ENCODE measurements around the gene ZCCHC7. TPM values are rescaled to one million over a fixed set of nuclear protein-coding genes. Genes with fewer than 3 reads are reported as not detected.
"Not testable (repeated sequence)": the region's sequence is repeated elsewhere in the genome, so short reads cannot be mapped to it uniquely, and the experiment has no call there.

ZCCHC7 gene
- total and polyA plus RNA-seq, 4 donors = 9.8 to 30.5 (median 18.8) TPM

- intact Hi-C loops (cut with DNase I) = no loop called here
These were observed 35.2 kb downstream of the ZCCHC7 start for GRCh38 chr9:37155601-37156000.

GRCh38 chr9:37156205-37156604 is 35.8 kb downstream of the ZCCHC7 start:
- 68 to 79% methylated on average over 6 of the region's 6 CpGs for WGBS, 2 donors
- Histone ChIP-seq H3K4me1 (ENCODE audit: control insufficient read depth in 1 of 2, insufficient read depth in 2 of 2, low read length in 2 of 2) (no peaks in the 10 kb centered on the region), H3K27ac (ENCODE audit: low read depth in 1 of 2, low read length in 2 of 2) (no peak overlapping the region), H3K36me3 (ENCODE audit: control insufficient read depth in 1 of 2, insufficient read depth in 2 of 2, low read length in 1 of 2) (no peaks in the 10 kb centered on the region), H3K9me3 (ENCODE audit: control insufficient read depth, low read length) (no peaks in the 10 kb centered on the region), H3K4me3 (ENCODE audit: low read length in 2 of 2) (no peak overlapping the region), H3K27me3 (ENCODE audit: control insufficient read depth in 1 of 2, insufficient read depth in 2 of 2, low read length in 1 of 2) (no peaks in the 10 kb centered on the region)
- ATAC-seq (ENCODE audit: low FRiP score) (no peak), DNase-seq (no peak)
- intact Hi-C loops (cut with DNase I) = no loop called here

More at GRCh38 chr9:37155601-37156000, 35.2 kb downstream of the ZCCHC7 start:
- H3K9me3 ChIP-seq (ENCODE audit: control insufficient read depth, low read length) = no peaks in the 10 kb centered on the region
- ATAC-seq (ENCODE audit: low FRiP score) (no peak), DNase-seq (no peak)
- no peaks in the 10 kb centered on the region for H3K36me3 ChIP-seq (ENCODE audit: control insufficient read depth in 1 of 2, insufficient read depth in 2 of 2, low read length in 1 of 2)
- no peaks in the 10 kb centered on the region for H3K4me1 ChIP-seq (ENCODE audit: control insufficient read depth in 1 of 2, insufficient read depth in 2 of 2, low read length in 2 of 2)
- WGBS, 2 donors = 96 to 97% methylated on average over 2 of the region's 2 CpGs
- H3K27ac ChIP-seq (ENCODE audit: low read depth in 1 of 2, low read length in 2 of 2) = no peak overlapping the region
- H3K27me3 ChIP-seq (ENCODE audit: control insufficient read depth in 1 of 2, insufficient read depth in 2 of 2, low read length in 1 of 2) = no peaks in the 10 kb centered on the region
- no peak overlapping the region for H3K4me3 ChIP-seq (ENCODE audit: low read length in 2 of 2)

GRCh38 chr9:37156781-37157356 is 36.5 kb downstream of the ZCCHC7 start:
- DNase-seq (no peak), ATAC-seq (ENCODE audit: low FRiP score) (no peak)
- Histone ChIP-seq H3K4me1 (ENCODE audit: control insufficient read depth in 1 of 2, insufficient read depth in 2 of 2, low read length in 2 of 2) (no peaks in the 10 kb centered on the region), H3K27me3 (ENCODE audit: control insufficient read depth in 1 of 2, insufficient read depth in 2 of 2, low read length in 1 of 2) (no peaks in the 10 kb centered on the region), H3K9me3 (ENCODE audit: control insufficient read depth, low read length) (no peaks in the 10 kb centered on the region), H3K36me3 (ENCODE audit: control insufficient read depth in 1 of 2, insufficient read depth in 2 of 2, low read length in 1 of 2) (no peaks in the 10 kb centered on the region), H3K27ac (ENCODE audit: low read depth in 1 of 2, low read length in 2 of 2) (no peak overlapping the region), H3K4me3 (ENCODE audit: low read length in 2 of 2) (no peak overlapping the region)
- intact Hi-C loops (cut with DNase I) = no loop called here
- WGBS, 2 donors = 89 to 95% methylated on average over 4 of the region's 4 CpGs

- no peaks in the 10 kb centered on the region for H3K36me3 ChIP-seq (ENCODE audit: control insufficient read depth in 1 of 2, insufficient read depth in 2 of 2, low read length in 1 of 2)
- H3K4me3 ChIP-seq (ENCODE audit: low read length in 2 of 2) = no peak overlapping the region
- H3K9me3 ChIP-seq (ENCODE audit: control insufficient read depth, low read length) = no peaks in the 10 kb centered on the region
- no peaks in the 10 kb centered on the region for H3K4me1 ChIP-seq (ENCODE audit: control insufficient read depth in 1 of 2, insufficient read depth in 2 of 2, low read length in 2 of 2)
- intact Hi-C loops (cut with DNase I) = no loop called here
- no peak for ATAC-seq (ENCODE audit: low FRiP score)
- H3K27ac ChIP-seq (ENCODE audit: low read depth in 1 of 2, low read length in 2 of 2) = no peak overlapping the region
- H3K27me3 ChIP-seq (ENCODE audit: control insufficient read depth in 1 of 2, insufficient read depth in 2 of 2, low read length in 1 of 2) = no peaks in the 10 kb centered on the region
- DNase-seq = no peak
- 88 to 91% methylated on average over 4 of the region's 4 CpGs for WGBS, 2 donors
These were observed 37.5 kb downstream of the ZCCHC7 start for GRCh38 chr9:37157726-37158377.

GRCh38 chr9:37163299-37163698 is 42.9 kb downstream of the ZCCHC7 start:
- no peak for DNase-seq
- no peak overlapping the region for H3K4me3 ChIP-seq (ENCODE audit: low read length in 2 of 2)
- no peaks in the 10 kb centered on the region for H3K9me3 ChIP-seq (ENCODE audit: control insufficient read depth, low read length)
- 95 to 99% methylated on average over 4 of the region's 4 CpGs for WGBS, 2 donors
- no peaks in the 10 kb centered on the region for H3K27me3 ChIP-seq (ENCODE audit: control insufficient read depth in 1 of 2, insufficient read depth in 2 of 2, low read length in 1 of 2)
- H3K36me3 ChIP-seq (ENCODE audit: control insufficient read depth in 1 of 2, insufficient read depth in 2 of 2, low read length in 1 of 2) = no peaks in the 10 kb centered on the region
- no peak for ATAC-seq (ENCODE audit: low FRiP score)
- no peaks in the 10 kb centered on the region for H3K4me1 ChIP-seq (ENCODE audit: control insufficient read depth in 1 of 2, insufficient read depth in 2 of 2, low read length in 2 of 2)
- intact Hi-C loops (cut with DNase I) = no loop called here
- no peak overlapping the region for H3K27ac ChIP-seq (ENCODE audit: low read depth in 1 of 2, low read length in 2 of 2)

- H3K36me3 ChIP-seq (ENCODE audit: control insufficient read depth in 1 of 2, insufficient read depth in 2 of 2, low read length in 1 of 2); H3K4me1 ChIP-seq (ENCODE audit: control insufficient read depth in 1 of 2, insufficient read depth in 2 of 2, low read length in 2 of 2); H3K27me3 ChIP-seq (ENCODE audit: control insufficient read depth in 1 of 2, insufficient read depth in 2 of 2, low read length in 1 of 2); H3K9me3 ChIP-seq (ENCODE audit: control insufficient read depth, low read length); H3K27ac ChIP-seq (ENCODE audit: low read depth in 1 of 2, low read length in 2 of 2); ATAC-seq (ENCODE audit: low FRiP score); H3K4me3 ChIP-seq (ENCODE audit: low read length in 2 of 2); DNase-seq; intact Hi-C loops (cut with DNase I): not testable (repeated sequence)
- WGBS, 2 donors = 96 to 97% methylated on average over 4 of the region's 4 CpGs
These were observed 44.0 kb downstream of the ZCCHC7 start for GRCh38 chr9:37164335-37164734.

GRCh38 chr9:37165644-37166043 is 45.3 kb downstream of the ZCCHC7 start:
- no peak for DNase-seq
- no peaks in the 10 kb centered on the region for H3K9me3 ChIP-seq (ENCODE audit: control insufficient read depth, low read length)
- no peaks in the 10 kb centered on the region for H3K4me1 ChIP-seq (ENCODE audit: control insufficient read depth in 1 of 2, insufficient read depth in 2 of 2, low read length in 2 of 2)
- H3K36me3 ChIP-seq (ENCODE audit: control insufficient read depth in 1 of 2, insufficient read depth in 2 of 2, low read length in 1 of 2) = no peaks in the 10 kb centered on the region
- intact Hi-C loops (cut with DNase I) = no loop called here
- WGBS, 2 donors = 93 to 98% methylated on average over 1 of the region's 1 CpG
- H3K27me3 ChIP-seq (ENCODE audit: control insufficient read depth in 1 of 2, insufficient read depth in 2 of 2, low read length in 1 of 2) = no peaks in the 10 kb centered on the region
- no peak overlapping the region for H3K27ac ChIP-seq (ENCODE audit: low read depth in 1 of 2, low read length in 2 of 2)
- no peak overlapping the region for H3K4me3 ChIP-seq (ENCODE audit: low read length in 2 of 2)
- ATAC-seq (ENCODE audit: low FRiP score) = no peak

GRCh38 chr9:37167456-37168047 is 47.2 kb downstream of the ZCCHC7 start:
- intact Hi-C loops (cut with DNase I) = no loop called here
- no peaks in the 10 kb centered on the region for H3K9me3 ChIP-seq (ENCODE audit: control insufficient read depth, low read length)
- H3K36me3 ChIP-seq (ENCODE audit: control insufficient read depth in 1 of 2, insufficient read depth in 2 of 2, low read length in 1 of 2) = no peaks in the 10 kb centered on the region
- DNase-seq (no peak), ATAC-seq (ENCODE audit: low FRiP score) (no peak)
- WGBS, 2 donors = 41 to 57% methylated on average over 2 of the region's 2 CpGs
- H3K4me3 ChIP-seq (ENCODE audit: low read length in 2 of 2) = no peak overlapping the region
- no peak overlapping the region for H3K27ac ChIP-seq (ENCODE audit: low read depth in 1 of 2, low read length in 2 of 2)
- H3K27me3 ChIP-seq (ENCODE audit: control insufficient read depth in 1 of 2, insufficient read depth in 2 of 2, low read length in 1 of 2) = no peaks in the 10 kb centered on the region
- H3K4me1 ChIP-seq (ENCODE audit: control insufficient read depth in 1 of 2, insufficient read depth in 2 of 2, low read length in 2 of 2) = no peaks in the 10 kb centered on the region

- no peaks in the 10 kb centered on the region for H3K27me3 ChIP-seq (ENCODE audit: control insufficient read depth in 1 of 2, insufficient read depth in 2 of 2, low read length in 1 of 2)
- ATAC-seq (ENCODE audit: low FRiP score) = no peak
- no peak for DNase-seq
- 96% methylated on average over 4 of the region's 4 CpGs for WGBS, 2 donors
- intact Hi-C loops (cut with DNase I) = loop anchor here in 1 of 2 donors (10.0 kb wide), 1 partner anchor 52 kb away; no protein-coding TSS in a partner anchor
- no peaks in the 10 kb centered on the region for H3K4me1 ChIP-seq (ENCODE audit: control insufficient read depth in 1 of 2, insufficient read depth in 2 of 2, low read length in 2 of 2)
- no peaks in the 10 kb centered on the region for H3K36me3 ChIP-seq (ENCODE audit: control insufficient read depth in 1 of 2, insufficient read depth in 2 of 2, low read length in 1 of 2)
- no peaks in the 10 kb centered on the region for H3K9me3 ChIP-seq (ENCODE audit: control insufficient read depth, low read length)
- no peak overlapping the region for H3K4me3 ChIP-seq (ENCODE audit: low read length in 2 of 2)
- H3K27ac ChIP-seq (ENCODE audit: low read depth in 1 of 2, low read length in 2 of 2) = no peak overlapping the region
These were observed 52.2 kb downstream of the ZCCHC7 start for GRCh38 chr9:37172557-37172956.

Measured in aorta (tissue), 5 donors.